ENCODE measurements around the gene COL8A1.
A peak's percentile ranks its signal among the peaks of the same experiment; 100 is the strongest.
"Not testable (repeated sequence)": the region's sequence is repeated elsewhere in the genome, so short reads cannot be mapped to it uniquely, and the experiment has no call there.

The COL8A1 gene

GRCh38 chr3:99833617-99834205 lies 195.3 kb downstream of the COL8A1 start:
- no peak for DNase-seq (ENCODE audit: insufficient read length, low spot score)
- FAIRE-seq, result no peak
- TF ChIP-seq TAF1 (IDR thresholded peaks at IDR 0.05; ENCODE audit: low read depth, low read length) (no peak), SPI1 (IDR thresholded peaks at IDR 0.05; ENCODE audit: low read depth, low read length) (no peak), POLR2AphosphoS5 (IDR thresholded peaks at IDR 0.05; ENCODE audit: low read depth, low read length) (no peak), PAX5 (IDR thresholded peaks at IDR 0.05; ENCODE audit: insufficient read depth, low read length, severe bottlenecking) (no peak), POLR2A (IDR thresholded peaks at IDR 0.05; ENCODE audit: low read depth, low read length) (no peak), POU2F2 (IDR thresholded peaks at IDR 0.05; ENCODE audit: low read depth, low read length) (no peak)

GRCh38 chr3:99834211-99834957 lies 196.0 kb downstream of the COL8A1 start:
- DNase-seq (ENCODE audit: insufficient read length, low spot score) (no peak), FAIRE-seq (no peak)
- TF ChIP-seq SPI1 (IDR thresholded peaks at IDR 0.05; ENCODE audit: low read depth, low read length), result no peak
- TF ChIP-seq POLR2A (IDR thresholded peaks at IDR 0.05; ENCODE audit: low read depth, low read length), result no peak
- no peak for TF ChIP-seq TAF1 (IDR thresholded peaks at IDR 0.05; ENCODE audit: low read depth, low read length)
- no peak for TF ChIP-seq PAX5 (IDR thresholded peaks at IDR 0.05; ENCODE audit: insufficient read depth, low read length, severe bottlenecking)
- no peak for TF ChIP-seq POLR2AphosphoS5 (IDR thresholded peaks at IDR 0.05; ENCODE audit: low read depth, low read length)
- TF ChIP-seq POU2F2 (IDR thresholded peaks at IDR 0.05; ENCODE audit: low read depth, low read length), result no peak

GRCh38 chr3:99836681-99837080 lies 198.3 kb downstream of the COL8A1 start:
- DNase-seq (ENCODE audit: insufficient read length, low spot score), result no peak
- TF ChIP-seq TAF1 (IDR thresholded peaks at IDR 0.05; ENCODE audit: low read depth, low read length) (no peak), PAX5 (IDR thresholded peaks at IDR 0.05; ENCODE audit: insufficient read depth, low read length, severe bottlenecking) (no peak), POLR2A (IDR thresholded peaks at IDR 0.05; ENCODE audit: low read depth, low read length) (no peak)
- FAIRE-seq, result no peak

- no peak for TF ChIP-seq POLR2AphosphoS5 (IDR thresholded peaks at IDR 0.05; ENCODE audit: low read depth, low read length)
- no peak for TF ChIP-seq SPI1 (IDR thresholded peaks at IDR 0.05; ENCODE audit: low read depth, low read length)
- no peak for TF ChIP-seq POU2F2 (IDR thresholded peaks at IDR 0.05; ENCODE audit: low read depth, low read length)
- TF ChIP-seq PAX5 (IDR thresholded peaks at IDR 0.05; ENCODE audit: insufficient read depth, low read length, severe bottlenecking), result no peak
- no peak for TF ChIP-seq TAF1 (IDR thresholded peaks at IDR 0.05; ENCODE audit: low read depth, low read length)
- TF ChIP-seq POLR2A (IDR thresholded peaks at IDR 0.05; ENCODE audit: low read depth, low read length), result no peak
- no peak for FAIRE-seq
- DNase-seq (ENCODE audit: insufficient read length, low spot score), result no peak
Measured at GRCh38 chr3:99837715-99838114, 199.3 kb downstream of the COL8A1 start.

GRCh38 chr3:99838755-99839154 lies 200.4 kb downstream of the COL8A1 start:
- no peak for DNase-seq (ENCODE audit: insufficient read length, low spot score)
- no peak for FAIRE-seq
- no peak for TF ChIP-seq POU2F2 (IDR thresholded peaks at IDR 0.05; ENCODE audit: low read depth, low read length)
- no peak for TF ChIP-seq SPI1 (IDR thresholded peaks at IDR 0.05; ENCODE audit: low read depth, low read length)
- no peak for TF ChIP-seq POLR2A (IDR thresholded peaks at IDR 0.05; ENCODE audit: low read depth, low read length)
- TF ChIP-seq PAX5 (IDR thresholded peaks at IDR 0.05; ENCODE audit: insufficient read depth, low read length, severe bottlenecking), result no peak
- no peak for TF ChIP-seq POLR2AphosphoS5 (IDR thresholded peaks at IDR 0.05; ENCODE audit: low read depth, low read length)
- no peak for TF ChIP-seq TAF1 (IDR thresholded peaks at IDR 0.05; ENCODE audit: low read depth, low read length)

GRCh38 chr3:99839613-99840012 lies 201.2 kb downstream of the COL8A1 start:
- TF ChIP-seq PAX5 (IDR thresholded peaks at IDR 0.05; ENCODE audit: insufficient read depth, low read length, severe bottlenecking) (no peak), POLR2A (IDR thresholded peaks at IDR 0.05; ENCODE audit: low read depth, low read length) (no peak), POLR2AphosphoS5 (IDR thresholded peaks at IDR 0.05; ENCODE audit: low read depth, low read length) (no peak), POU2F2 (IDR thresholded peaks at IDR 0.05; ENCODE audit: low read depth, low read length) (no peak), TAF1 (IDR thresholded peaks at IDR 0.05; ENCODE audit: low read depth, low read length) (no peak)
- DNase-seq (ENCODE audit: insufficient read length, low spot score) (no peak), FAIRE-seq (no peak)

- not testable (repeated sequence) for DNase-seq (ENCODE audit: insufficient read length, low spot score); FAIRE-seq
Measured at GRCh38 chr3:99841949-99842348, 203.6 kb downstream of the COL8A1 start.

- FAIRE-seq (peak; percentile 28), DNase-seq (ENCODE audit: insufficient read length, low spot score) (no peak)
- TF ChIP-seq POLR2AphosphoS5 (IDR thresholded peaks at IDR 0.05; ENCODE audit: low read depth, low read length), result no peak
- TF ChIP-seq POU2F2 (IDR thresholded peaks at IDR 0.05; ENCODE audit: low read depth, low read length), result no peak
- TF ChIP-seq PAX5 (IDR thresholded peaks at IDR 0.05; ENCODE audit: insufficient read depth, low read length, severe bottlenecking), result no peak
- no peak for TF ChIP-seq POLR2A (IDR thresholded peaks at IDR 0.05; ENCODE audit: low read depth, low read length)
- no peak for TF ChIP-seq SPI1 (IDR thresholded peaks at IDR 0.05; ENCODE audit: low read depth, low read length)
- no peak for TF ChIP-seq TAF1 (IDR thresholded peaks at IDR 0.05; ENCODE audit: low read depth, low read length)
Measured at GRCh38 chr3:99842826-99843589, 204.6 kb downstream of the COL8A1 start.

GRCh38 chr3:99843590-99844258 lies 205.3 kb downstream of the COL8A1 start:
- TF ChIP-seq TAF1 (IDR thresholded peaks at IDR 0.05; ENCODE audit: low read depth, low read length) (no peak), POLR2AphosphoS5 (IDR thresholded peaks at IDR 0.05; ENCODE audit: low read depth, low read length) (no peak), POLR2A (IDR thresholded peaks at IDR 0.05; ENCODE audit: low read depth, low read length) (no peak), SPI1 (IDR thresholded peaks at IDR 0.05; ENCODE audit: low read depth, low read length) (no peak), POU2F2 (IDR thresholded peaks at IDR 0.05; ENCODE audit: low read depth, low read length) (no peak), PAX5 (IDR thresholded peaks at IDR 0.05; ENCODE audit: insufficient read depth, low read length, severe bottlenecking) (no peak)
- FAIRE-seq (peak; percentile 23), DNase-seq (ENCODE audit: insufficient read length, low spot score) (no peak)
